ENCODE measurements around the gene SF3B1. TPM values are rescaled to one million over a fixed set of nuclear protein-coding genes. Genes with fewer than 3 reads are reported as not detected.
"Not testable (repeated sequence)": the region's sequence is repeated elsewhere in the genome, so short reads cannot be mapped to it uniquely, and the experiment has no call there.

Gene SF3B1
- total and polyA plus RNA-seq, 4 donors, result 60.7 to 375 (median 309) TPM

- Histone ChIP-seq H3K4me3 (ENCODE audit: low read length in 2 of 2) (no peak overlapping the region), H3K27ac (ENCODE audit: low read depth in 1 of 2, low read length in 2 of 2) (no peak overlapping the region), H3K4me1 (ENCODE audit: control insufficient read depth in 1 of 2, insufficient read depth in 2 of 2, low read length in 2 of 2) (no peaks in the 10 kb centered on the region), H3K36me3 (ENCODE audit: control insufficient read depth in 1 of 2, insufficient read depth in 2 of 2, low read length in 1 of 2) (no peaks in the 10 kb centered on the region), H3K9me3 (ENCODE audit: control insufficient read depth, low read length) (no peaks in the 10 kb centered on the region), H3K27me3 (ENCODE audit: control insufficient read depth in 1 of 2, insufficient read depth in 2 of 2, low read length in 1 of 2) (no peaks in the 10 kb centered on the region)
- ATAC-seq (ENCODE audit: low FRiP score) (no peak), DNase-seq (no peak)
- intact Hi-C loops (cut with DNase I), result no loop called here
- WGBS, 2 donors, result 83 to 85% methylated on average over 1 of the region's 1 CpG
Observed at GRCh38 chr2:197381641-197382040, 53.2 kb downstream of the SF3B1 start.

- not testable (repeated sequence) for DNase-seq; H3K36me3 ChIP-seq (ENCODE audit: control insufficient read depth in 1 of 2, insufficient read depth in 2 of 2, low read length in 1 of 2); H3K9me3 ChIP-seq (ENCODE audit: control insufficient read depth, low read length); H3K27me3 ChIP-seq (ENCODE audit: control insufficient read depth in 1 of 2, insufficient read depth in 2 of 2, low read length in 1 of 2); H3K4me3 ChIP-seq (ENCODE audit: low read length in 2 of 2); H3K4me1 ChIP-seq (ENCODE audit: control insufficient read depth in 1 of 2, insufficient read depth in 2 of 2, low read length in 2 of 2); ATAC-seq (ENCODE audit: low FRiP score)
- intact Hi-C loops (cut with DNase I), result loop anchor here (5.0 kb wide), 3 partner anchors 188 to 368 kb away; no protein-coding TSS in a partner anchor
- H3K27ac ChIP-seq (ENCODE audit: low read depth in 1 of 2, low read length in 2 of 2), result peak overlapping the region in 1 of 2 donors; percentile 44
- 85 to 94% methylated on average over 5 of the region's 5 CpGs for WGBS, 2 donors
Observed at GRCh38 chr2:197379918-197380309, 54.9 kb downstream of the SF3B1 start.

DNA sequence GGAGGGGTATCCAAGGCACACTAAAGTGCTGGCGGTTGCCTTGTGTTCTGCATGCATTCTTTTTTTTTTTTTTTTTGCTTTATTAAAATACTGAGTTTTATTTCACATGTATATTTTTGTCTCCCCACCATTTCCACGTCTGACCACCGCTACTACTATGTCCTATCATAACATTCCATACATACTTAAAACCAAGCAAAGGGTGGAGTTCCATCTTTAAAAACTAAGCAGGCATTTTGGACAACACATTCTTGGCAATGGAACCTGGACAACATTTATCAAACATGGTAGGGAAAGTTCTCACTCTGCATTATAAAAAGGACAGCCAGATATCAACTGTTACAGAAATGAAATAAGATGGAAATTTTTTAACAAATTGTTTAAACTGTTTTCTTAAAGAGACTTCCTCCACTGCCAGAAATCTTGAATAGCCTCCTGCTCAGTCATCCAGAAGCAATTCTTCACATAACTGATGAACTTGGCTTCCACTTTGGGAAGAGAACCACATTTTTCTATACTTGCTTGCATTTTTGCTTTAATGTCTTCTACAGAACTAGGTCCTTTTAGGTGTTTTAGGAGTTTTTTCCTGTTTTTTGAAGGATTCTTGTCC is 55.4 kb downstream of the SF3B1 start:
- not testable (repeated sequence) for H3K4me3 ChIP-seq (ENCODE audit: low read length in 2 of 2); H3K36me3 ChIP-seq (ENCODE audit: control insufficient read depth in 1 of 2, insufficient read depth in 2 of 2, low read length in 1 of 2); H3K9me3 ChIP-seq (ENCODE audit: control insufficient read depth, low read length); H3K27me3 ChIP-seq (ENCODE audit: control insufficient read depth in 1 of 2, insufficient read depth in 2 of 2, low read length in 1 of 2); ATAC-seq (ENCODE audit: low FRiP score); H3K27ac ChIP-seq (ENCODE audit: low read depth in 1 of 2, low read length in 2 of 2); DNase-seq; H3K4me1 ChIP-seq (ENCODE audit: control insufficient read depth in 1 of 2, insufficient read depth in 2 of 2, low read length in 2 of 2)
- WGBS, 2 donors, result 3 to 11% methylated on average over 3 of the region's 3 CpGs
- intact Hi-C loops (cut with DNase I), result loop anchor here (5.0 kb wide), 3 partner anchors 187 to 367 kb away; no protein-coding TSS in a partner anchor

DNA sequence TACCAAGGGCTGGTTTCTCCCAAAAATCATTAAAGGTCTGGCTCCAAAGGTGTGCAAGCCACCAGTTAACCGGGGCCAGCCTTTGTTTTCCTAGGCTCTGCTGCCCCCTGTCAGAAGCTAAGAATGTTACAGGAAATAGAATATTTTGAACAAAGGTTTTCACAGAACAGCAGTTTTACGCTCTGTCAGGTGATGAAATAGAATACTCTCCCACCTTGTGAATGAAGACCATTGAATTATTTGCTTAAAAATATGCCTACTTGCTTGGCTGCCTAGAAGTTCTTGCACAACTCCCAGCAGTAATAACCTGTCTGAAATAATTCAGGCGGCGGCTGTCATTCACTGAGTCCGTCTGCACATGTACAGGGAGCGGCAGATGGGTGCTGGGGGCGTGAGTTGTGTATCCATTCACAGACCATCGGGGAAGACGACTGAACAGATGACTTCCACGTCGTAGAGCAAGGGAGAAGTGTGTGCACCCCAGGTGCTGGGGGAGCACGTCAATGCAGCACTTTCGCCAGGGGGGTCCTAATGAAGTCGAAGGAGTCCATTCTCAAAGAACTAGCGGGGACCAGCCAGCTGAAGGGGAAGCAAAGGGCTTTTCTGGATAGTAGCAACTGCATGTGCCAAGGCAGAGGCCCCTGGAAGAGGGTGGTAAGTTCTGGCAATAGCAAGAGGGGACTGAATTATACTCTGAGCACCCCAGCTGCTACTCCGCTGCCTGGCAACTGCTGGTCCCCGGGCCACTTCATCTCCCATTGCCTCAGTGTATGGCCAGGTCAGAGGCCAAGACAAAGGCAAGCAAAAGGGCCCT is 56.1 kb downstream of the SF3B1 start:
- H3K27ac ChIP-seq (ENCODE audit: low read depth in 1 of 2, low read length in 2 of 2), result peak overlapping the region in 1 of 2 donors; percentile 61
- intact Hi-C loops (cut with DNase I), result loop anchor here (1.0 to 5.0 kb wide), 4 partner anchors 186 to 366 kb away; no protein-coding TSS in a partner anchor
- DNase-seq (no peak), ATAC-seq (ENCODE audit: low FRiP score) (peak; percentile 88)
- peak overlapping the region in 1 of 2 donors; percentile 0 for H3K4me3 ChIP-seq (ENCODE audit: low read length in 2 of 2)
- no peaks in the 10 kb centered on the region for H3K36me3 ChIP-seq (ENCODE audit: control insufficient read depth in 1 of 2, insufficient read depth in 2 of 2, low read length in 1 of 2)
- 9 to 10% methylated on average over 17 of the region's 17 CpGs for WGBS, 2 donors
- H3K27me3 ChIP-seq (ENCODE audit: control insufficient read depth in 1 of 2, insufficient read depth in 2 of 2, low read length in 1 of 2), result no peaks in the 10 kb centered on the region
- H3K4me1 ChIP-seq (ENCODE audit: control insufficient read depth in 1 of 2, insufficient read depth in 2 of 2, low read length in 2 of 2), result no peaks in the 10 kb centered on the region
- no peaks in the 10 kb centered on the region for H3K9me3 ChIP-seq (ENCODE audit: control insufficient read depth, low read length)

- Histone ChIP-seq H3K4me1 (ENCODE audit: control insufficient read depth in 1 of 2, insufficient read depth in 2 of 2, low read length in 2 of 2) (no peaks in the 10 kb centered on the region), H3K27ac (ENCODE audit: low read depth in 1 of 2, low read length in 2 of 2) (no peak overlapping the region)
- 50 to 53% methylated on average over 3 of the region's 3 CpGs for WGBS, 2 donors
Observed at GRCh38 chr2:197378086-197378485, 56.7 kb downstream of the SF3B1 start.

DNA sequence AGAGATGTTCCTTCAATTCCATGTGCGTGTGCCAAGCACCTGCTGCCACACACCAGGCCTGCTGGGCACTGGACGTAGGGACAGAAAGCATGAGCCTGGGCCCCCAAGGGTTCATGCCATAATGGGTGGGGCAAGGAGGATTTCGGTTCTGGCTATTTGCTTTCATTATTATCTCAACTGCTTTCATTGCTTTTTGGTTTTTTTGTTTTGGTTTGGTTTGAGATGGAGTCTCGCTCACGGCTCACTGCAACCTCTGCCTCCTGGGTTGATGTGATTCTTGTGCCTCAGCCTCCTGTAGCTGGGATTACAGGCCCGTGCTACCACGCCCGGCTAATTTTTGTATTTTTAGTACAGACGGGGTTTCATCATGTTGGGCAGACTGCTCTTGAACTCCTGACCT is 57.2 kb downstream of the SF3B1 start:
- Histone ChIP-seq H3K27ac (ENCODE audit: low read depth in 1 of 2, low read length in 2 of 2) (no peak overlapping the region), H3K4me3 (ENCODE audit: low read length in 2 of 2) (no peak overlapping the region), H3K36me3 (ENCODE audit: control insufficient read depth in 1 of 2, insufficient read depth in 2 of 2, low read length in 1 of 2) (no peaks in the 10 kb centered on the region), H3K4me1 (ENCODE audit: control insufficient read depth in 1 of 2, insufficient read depth in 2 of 2, low read length in 2 of 2) (no peaks in the 10 kb centered on the region), H3K27me3 (ENCODE audit: control insufficient read depth in 1 of 2, insufficient read depth in 2 of 2, low read length in 1 of 2) (no peaks in the 10 kb centered on the region), H3K9me3 (ENCODE audit: control insufficient read depth, low read length) (no peaks in the 10 kb centered on the region)
- intact Hi-C loops (cut with DNase I), result loop anchor here (1.0 to 5.0 kb wide), 4 partner anchors 185 to 365 kb away; no protein-coding TSS in a partner anchor
- ATAC-seq (ENCODE audit: low FRiP score) (no peak), DNase-seq (no peak)
- 73 to 78% methylated on average over 9 of the region's 9 CpGs for WGBS, 2 donors

More at GRCh38 chr2:197378086-197378485, 56.7 kb downstream of the SF3B1 start:
- H3K9me3 ChIP-seq (ENCODE audit: control insufficient read depth, low read length), result no peaks in the 10 kb centered on the region
- intact Hi-C loops (cut with DNase I), result loop anchor here (1.0 to 5.0 kb wide), 4 partner anchors 186 to 366 kb away; no protein-coding TSS in a partner anchor
- H3K4me3 ChIP-seq (ENCODE audit: low read length in 2 of 2), result no peak overlapping the region
- no peak for DNase-seq
- H3K27me3 ChIP-seq (ENCODE audit: control insufficient read depth in 1 of 2, insufficient read depth in 2 of 2, low read length in 1 of 2), result no peaks in the 10 kb centered on the region
- no peak for ATAC-seq (ENCODE audit: low FRiP score)
- H3K36me3 ChIP-seq (ENCODE audit: control insufficient read depth in 1 of 2, insufficient read depth in 2 of 2, low read length in 1 of 2), result no peaks in the 10 kb centered on the region

DNA sequence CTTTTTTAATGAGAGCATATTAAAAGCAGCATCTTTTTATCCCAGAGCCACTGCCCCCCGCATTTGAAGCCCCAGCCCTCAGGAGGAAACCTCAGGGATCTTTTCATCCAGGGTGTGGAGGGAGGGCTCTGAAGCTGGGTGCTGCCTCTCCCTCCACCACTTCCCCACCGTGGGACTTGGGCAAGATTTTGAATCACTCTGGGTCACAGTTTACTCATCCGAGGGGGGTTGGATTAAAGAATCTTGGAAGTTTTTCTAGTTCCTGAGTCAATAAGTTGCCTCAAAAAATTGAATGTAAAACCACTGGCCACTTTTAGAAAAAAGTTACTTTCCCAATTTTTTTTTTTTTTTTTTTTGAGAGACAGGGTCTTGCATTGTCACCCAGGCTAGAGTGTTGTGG is 62.2 kb downstream of the SF3B1 start:
- Histone ChIP-seq H3K9me3 (ENCODE audit: control insufficient read depth, low read length) (no peaks in the 10 kb centered on the region), H3K27ac (ENCODE audit: low read depth in 1 of 2, low read length in 2 of 2) (no peak overlapping the region), H3K4me3 (ENCODE audit: low read length in 2 of 2) (no peak overlapping the region), H3K36me3 (ENCODE audit: control insufficient read depth in 1 of 2, insufficient read depth in 2 of 2, low read length in 1 of 2) (no peaks in the 10 kb centered on the region), H3K27me3 (ENCODE audit: control insufficient read depth in 1 of 2, insufficient read depth in 2 of 2, low read length in 1 of 2) (no peaks in the 10 kb centered on the region), H3K4me1 (ENCODE audit: control insufficient read depth in 1 of 2, insufficient read depth in 2 of 2, low read length in 2 of 2) (no peaks in the 10 kb centered on the region)
- ATAC-seq (ENCODE audit: low FRiP score) (no peak), DNase-seq (no peak)
- 68 to 70% methylated on average over 3 of the region's 3 CpGs for WGBS, 2 donors
- intact Hi-C loops (cut with DNase I), result no loop called here

DNA sequence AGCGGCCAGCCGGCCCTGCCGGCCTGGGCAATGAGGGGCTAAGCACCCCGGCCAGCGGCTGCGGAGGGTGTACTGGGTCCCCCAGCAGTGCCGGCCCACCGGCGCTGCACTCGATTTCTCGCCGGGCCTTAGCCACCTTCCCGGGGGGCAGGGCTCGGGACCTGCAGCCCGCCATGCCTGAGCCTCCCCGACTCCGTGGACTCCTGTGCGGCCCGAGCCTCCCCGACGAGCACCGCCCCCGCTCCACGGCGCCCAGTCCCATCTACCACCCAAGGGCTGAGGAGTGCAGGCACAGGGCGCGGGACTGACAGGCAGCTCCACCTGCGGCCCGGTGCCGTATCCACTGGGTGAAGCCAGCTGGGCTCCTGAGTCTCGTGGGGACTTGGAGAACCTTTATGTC is 64.2 kb downstream of the SF3B1 start:
- WGBS, 2 donors, result 97% methylated on average over 30 to 31 of the region's 31 CpGs
- intact Hi-C loops (cut with DNase I), result not testable (repeated sequence)

More for the DNA sequence above, 64.2 kb downstream of the SF3B1 start:
- not testable (repeated sequence) for DNase-seq; H3K4me1 ChIP-seq (ENCODE audit: control insufficient read depth in 1 of 2, insufficient read depth in 2 of 2, low read length in 2 of 2); H3K9me3 ChIP-seq (ENCODE audit: control insufficient read depth, low read length); H3K27me3 ChIP-seq (ENCODE audit: control insufficient read depth in 1 of 2, insufficient read depth in 2 of 2, low read length in 1 of 2); H3K4me3 ChIP-seq (ENCODE audit: low read length in 2 of 2); ATAC-seq (ENCODE audit: low FRiP score); H3K27ac ChIP-seq (ENCODE audit: low read depth in 1 of 2, low read length in 2 of 2); H3K36me3 ChIP-seq (ENCODE audit: control insufficient read depth in 1 of 2, insufficient read depth in 2 of 2, low read length in 1 of 2)
